ENCODE data around the gene MTSS2.

- TF ChIP-seq, protein P1, sequence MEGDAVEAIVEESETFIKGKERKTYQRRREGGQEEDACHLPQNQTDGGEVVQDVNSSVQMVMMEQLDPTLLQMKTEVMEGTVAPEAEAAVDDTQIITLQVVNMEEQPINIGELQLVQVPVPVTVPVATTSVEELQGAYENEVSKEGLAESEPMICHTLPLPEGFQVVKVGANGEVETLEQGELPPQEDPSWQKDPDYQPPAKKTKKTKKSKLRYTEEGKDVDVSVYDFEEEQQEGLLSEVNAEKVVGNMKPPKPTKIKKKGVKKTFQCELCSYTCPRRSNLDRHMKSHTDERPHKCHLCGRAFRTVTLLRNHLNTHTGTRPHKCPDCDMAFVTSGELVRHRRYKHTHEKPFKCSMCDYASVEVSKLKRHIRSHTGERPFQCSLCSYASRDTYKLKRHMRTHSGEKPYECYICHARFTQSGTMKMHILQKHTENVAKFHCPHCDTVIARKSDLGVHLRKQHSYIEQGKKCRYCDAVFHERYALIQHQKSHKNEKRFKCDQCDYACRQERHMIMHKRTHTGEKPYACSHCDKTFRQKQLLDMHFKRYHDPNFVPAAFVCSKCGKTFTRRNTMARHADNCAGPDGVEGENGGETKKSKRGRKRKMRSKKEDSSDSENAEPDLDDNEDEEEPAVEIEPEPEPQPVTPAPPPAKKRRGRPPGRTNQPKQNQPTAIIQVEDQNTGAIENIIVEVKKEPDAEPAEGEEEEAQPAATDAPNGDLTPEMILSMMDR (IDR thresholded peaks at IDR 0.05): no peak
- TF ChIP-seq SIN3A (IDR thresholded peaks at IDR 0.05; ENCODE audit: borderline replicate concordance, low read depth, low read length): no peak
These were observed 3.4 kb upstream of the MTSS2 start for GRCh38 chr16:70689035-70689969.
